H1 (cell line): ENCODE results near the gene KBTBD12. TPM values are rescaled to one million over a fixed set of nuclear protein-coding genes. Genes with fewer than 3 reads are reported as not detected.

Experiments
- SIN3A ChIP-seq, 2 experiments: IDR thresholded peaks in 1 of 2; conservative IDR thresholded peaks in 1 of 2; 2 replicates each; pipeline ENCODE4 v1.6.1; 2011 to 2012; ENCODE audit warnings: low read length in 2 of 2, improper control_type of control experiment in 1 of 2, low read depth in 1 of 2, mild to moderate bottlenecking in 1 of 2
- TAF1 ChIP-seq: IDR thresholded peaks from 2 replicates; pipeline ENCODE4 v1.6.1; 2011; ENCODE audit warnings: mild to moderate bottlenecking, low read depth, low read length
- polyA plus RNA-seq, 7 experiments: library from polyadenylated mRNA; depleted of rRNA in 3 of 7; stranded (reverse) in 5 of 7; unstranded in 2 of 7; fragments of >200 nt in 5 of 7; fragments of 200-250 nt in 2 of 7; gene quantifications; 1 replicate in 5 of 7; 2 replicates in 1 of 7; 4 replicates in 1 of 7; pipeline versions ENCODE4 v1.2.1 to v1.2.3, GENCODE V29; 2011 to 2013; ENCODE audit warnings: missing spikeins in 2 of 7, mixed read lengths in 2 of 7
- total RNA-seq: library from RNA; stranded (reverse); fragmentation: NEBNext Ultra II Directional; extraction: Animal tissue kit (Norgen Biotek cat#: 25700); gene quantifications from 2 replicates; pipeline ENCODE4 v1.2.1, GENCODE V29; 2021

KBTBD12 gene
- total and polyA plus RNA-seq, 2 of the 8 experiments (the other 6 are each of a cell fraction or from before 2014, with no cell fraction given): 0.33 to 0.63 TPM

GRCh38 chr3:127998596-127998995, 83.6 kb downstream of the KBTBD12 start (continued):
- TF ChIP-seq SIN3A (conservative IDR thresholded peaks at IDR 0.05 in 1 of 2, IDR thresholded peaks at IDR 0.05 in 1 of 2; ENCODE audit: low read depth in 1 of 2, low read length in 2 of 2) (no peak), TAF1 (no peak)
